Body of pancreas (tissue), 4 donors: ENCODE results near the gene AP3B2. TPM values are rescaled to one million over a fixed set of nuclear protein-coding genes. Genes with fewer than 3 reads are reported as not detected.

Experiments
- ATAC-seq: fragments of 150-250 bp; one replicate; pipeline ENCODE4 v1.9.1; 2016
- DNase-seq, 4 donors: peaks; one replicate each; pipeline ENCODE4 v3.0.0-alpha.2; 2019
- H3K27ac ChIP-seq, 4 donors: fragments of 200-600 bp; sonication (generic); 1 replicate in 3 of 4; 2 replicates in 1 of 4; pipeline versions ENCODE4 v1.5.1 to v1.6.1; 2016 to 2019; ENCODE audit warnings: mild to moderate bottlenecking in 1 of 4, mixed read lengths in 1 of 4, moderate library complexity in 1 of 4
- H3K27me3 ChIP-seq, 2 donors: fragments of 200-600 bp; sonication (generic); one replicate each; pipeline ENCODE4 v1.6.0; 2016; ENCODE audit warnings: mild to moderate bottlenecking in 1 of 2
- H3K36me3 ChIP-seq, 2 donors: fragments of 200-600 bp; sonication (generic); replicated peaks in 1 of 2; 2 replicates each; pipeline ENCODE4 v1.5.1; 2016; ENCODE audit warnings: low read depth in 2 of 2; ENCODE audit not compliant: insufficient read depth in 1 of 2
- H3K4me1 ChIP-seq: fragments of 200-600 bp; sonication (generic); one replicate; pipeline ENCODE4 v1.6.0; 2016
- H3K4me3 ChIP-seq, 2 donors: fragments of 200-600 bp; sonication (generic); 1 replicate in 1 of 2; 2 replicates in 1 of 2; pipeline ENCODE4 v1.5.1; 2016 to 2019
- H3K9me3 ChIP-seq, 3 donors: fragments of 200-600 bp; sonication (generic); 1 replicate in 2 of 3; 2 replicates in 1 of 3; pipeline ENCODE4 v1.5.1; 2016
- CTCF ChIP-seq, 7 experiments: fragments of 450-650 bp in 4 of 7; fragments of 200-600 bp in 3 of 7; sonication (generic) in 3 of 7; IDR thresholded peaks; one replicate each; pipeline ENCODE4 v1.5.1; 2016 to 2019; ENCODE audit warnings: antibody characterized with exemption in 7 of 7
- POLR2A ChIP-seq, 3 donors: fragments of 450-650 bp; IDR thresholded peaks; one replicate each; pipeline ENCODE4 v1.6.1; 2016; ENCODE audit warnings: antibody characterized with exemption in 3 of 3, mild to moderate bottlenecking in 2 of 3
- WGBS, 2 donors: methylation state at CpG; one replicate each; pipeline ENCODE4 v1.1.5; 2017; 5-methylcytosine and 5-hydroxymethylcytosine counted together
- intact Hi-C: fragments of 100-400 bp; cut with DNase I; formaldehyde crosslinking; loops from one replicate; pipeline ENCODE4 v1.15.1; 2023
- total RNA-seq, 2 donors: library from RNA; depleted of rRNA; stranded (reverse); fragments of >200 nt; gene quantifications; one replicate each; pipeline ENCODE4 v1.1.0, GENCODE V29; 2016

AP3B2 gene
- total RNA-seq, 2 donors from 2014 or later = 3.9 to 6.6 TPM

- Histone ChIP-seq H3K27me3 (no peaks in the 10 kb centered on the region), H3K27ac (no peak overlapping the region), H3K4me3 (no peak overlapping the region), H3K9me3 (no peaks in the 10 kb centered on the region), H3K36me3 (no peaks in the 10 kb centered on the region), H3K4me1 (no peaks in the 10 kb centered on the region)
- no peak for ATAC-seq
- no peak for DNase-seq
- TF ChIP-seq POLR2A (IDR thresholded peaks at IDR 0.05) (no peak), CTCF (IDR thresholded peaks at IDR 0.05) (no peak)
- intact Hi-C loops = no loop called here
- 82 to 91% methylated on average over 4 of the region's 4 CpGs for WGBS, 2 donors
These were observed 98.3 kb downstream of the AP3B2 start for GRCh38 chr15:82611348-82611747.

Other genes starting within 250 kb of the AP3B2 start
- 1,000 to 10,000 TPM in 1 of 2 donors, 100 to 1,000 TPM in 1; 987 to 1,378 TPM for gene RPS17, start 169.4 kb downstream of the AP3B2 start, total RNA-seq
- 1 to 10 TPM in 1 of 2 donors, not detected in 1; 1.0 TPM for gene CPEB1, start 62.5 kb downstream of the AP3B2 start, total RNA-seq
- under 1 TPM in 1 of 2 donors, not detected in 1; 0.26 TPM for gene FSD2, start 96.2 kb upstream of the AP3B2 start, total RNA-seq
- 1 to 10 TPM; 6.0 to 9.2 TPM for gene WHAMM, start 99.8 kb upstream of the AP3B2 start, total RNA-seq
- 100 to 1,000 TPM; 331 to 469 TPM for gene HOMER2, start 242.8 kb upstream of the AP3B2 start, total RNA-seq